Measurements from ENCODE around the gene OR52B4. TPM values are rescaled to one million over a fixed set of nuclear protein-coding genes. Genes with fewer than 3 reads are reported as not detected.
"Not testable (repeated sequence)": the region's sequence is repeated elsewhere in the genome, so short reads cannot be mapped to it uniquely, and the experiment has no call there.

Gene OR52B4
- total and polyA plus RNA-seq, 9 donors = not detected

DNA sequence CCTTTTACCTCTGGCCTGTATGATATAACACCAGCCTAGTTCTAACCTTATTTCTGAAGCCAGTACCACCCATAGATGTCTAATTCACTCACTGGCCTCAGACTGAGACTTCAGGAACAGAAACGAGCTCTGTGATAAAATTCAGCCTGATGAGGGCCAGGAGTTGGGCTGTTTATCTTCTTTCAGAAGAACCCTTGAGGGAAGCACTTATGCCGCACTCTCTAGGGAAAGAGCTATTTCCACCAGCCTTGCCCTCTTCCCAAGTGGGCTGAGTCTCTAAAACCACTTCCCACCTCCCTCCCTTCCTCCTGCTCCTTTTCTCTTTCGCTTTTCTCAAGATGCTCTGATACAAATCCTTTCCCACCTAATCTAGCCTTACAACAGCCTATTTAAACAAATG, 2.0 kb upstream of the OR52B4 start:
- 71% methylated on average over 1 of the region's 3 CpGs for WGBS (ENCODE audit: insufficient coverage)
- Histone ChIP-seq H3K27ac (ENCODE audit: low read length) (no peak overlapping the region), H3K27me3 (ENCODE audit: control insufficient read depth, insufficient read depth, low read length) (no peaks in the 10 kb centered on the region), H3K4me3 (ENCODE audit: low read length) (no peak overlapping the region), H3K36me3 (ENCODE audit: control insufficient read depth, insufficient read depth, low read length) (no peaks in the 10 kb centered on the region), H3K4me1 (ENCODE audit: control insufficient read depth, insufficient read depth, low read length) (no peaks in the 10 kb centered on the region), H3K9me3 (replicated peaks; ENCODE audit: control insufficient read depth, low read depth, low read length) (no peaks in the 10 kb centered on the region)
- no peak for DNase-seq

DNA sequence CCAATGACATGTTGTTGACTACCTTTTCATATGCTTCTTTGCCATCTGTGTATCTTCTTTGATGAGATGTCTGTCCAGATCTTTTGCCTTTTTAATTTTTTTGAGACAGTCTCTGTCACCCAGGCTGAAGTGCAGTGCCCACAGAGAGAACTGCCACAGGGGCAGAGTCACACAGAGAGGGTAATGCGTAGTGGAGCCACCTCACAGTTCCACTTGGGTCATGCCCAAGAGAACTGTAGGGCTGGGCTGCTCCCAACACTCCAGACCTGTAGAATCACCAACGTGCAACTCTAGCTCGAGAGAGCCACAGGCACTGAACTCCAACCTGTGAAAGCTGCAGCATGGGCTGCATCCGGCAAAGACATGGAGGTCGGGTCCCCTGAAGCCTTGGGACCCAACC, 20.0 kb downstream of the OR52B4 start:
- H3K27ac ChIP-seq (ENCODE audit: low read length); H3K9me3 ChIP-seq (replicated peaks; ENCODE audit: control insufficient read depth, low read depth, low read length); H3K4me3 ChIP-seq (ENCODE audit: low read length); H3K27me3 ChIP-seq (ENCODE audit: control insufficient read depth, insufficient read depth, low read length); H3K36me3 ChIP-seq (ENCODE audit: control insufficient read depth, insufficient read depth, low read length); DNase-seq; H3K4me1 ChIP-seq (ENCODE audit: control insufficient read depth, insufficient read depth, low read length): not testable (repeated sequence)
- WGBS (ENCODE audit: insufficient coverage) = no CpG with 5 or more reads among the region's 5 CpGs

DNA sequence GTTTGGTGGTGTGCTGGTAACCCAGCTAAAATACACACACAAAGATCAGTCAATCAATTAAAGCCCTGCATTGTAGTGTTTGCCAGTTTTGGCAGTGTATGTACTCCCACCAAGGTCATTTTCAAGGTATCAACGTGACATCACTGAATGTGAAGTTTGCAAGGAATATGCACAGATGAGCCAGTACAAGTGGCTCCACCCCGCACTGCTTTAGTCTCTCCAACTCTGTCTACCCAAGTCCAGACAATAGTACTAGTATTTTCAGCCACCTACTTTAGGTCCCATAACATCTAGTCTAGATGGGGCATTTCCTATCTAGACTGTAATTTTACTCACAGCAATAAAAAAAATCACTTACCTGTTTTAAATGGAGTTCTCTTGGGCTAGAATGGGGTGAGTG, 22.8 kb downstream of the OR52B4 start:
- no CpG with 5 or more reads among the region's 2 CpGs for WGBS (ENCODE audit: insufficient coverage)
- H3K27ac ChIP-seq (ENCODE audit: low read length); H3K36me3 ChIP-seq (ENCODE audit: control insufficient read depth, insufficient read depth, low read length); H3K4me3 ChIP-seq (ENCODE audit: low read length); H3K9me3 ChIP-seq (replicated peaks; ENCODE audit: control insufficient read depth, low read depth, low read length); H3K4me1 ChIP-seq (ENCODE audit: control insufficient read depth, insufficient read depth, low read length); DNase-seq; H3K27me3 ChIP-seq (ENCODE audit: control insufficient read depth, insufficient read depth, low read length): not testable (repeated sequence)

DNA sequence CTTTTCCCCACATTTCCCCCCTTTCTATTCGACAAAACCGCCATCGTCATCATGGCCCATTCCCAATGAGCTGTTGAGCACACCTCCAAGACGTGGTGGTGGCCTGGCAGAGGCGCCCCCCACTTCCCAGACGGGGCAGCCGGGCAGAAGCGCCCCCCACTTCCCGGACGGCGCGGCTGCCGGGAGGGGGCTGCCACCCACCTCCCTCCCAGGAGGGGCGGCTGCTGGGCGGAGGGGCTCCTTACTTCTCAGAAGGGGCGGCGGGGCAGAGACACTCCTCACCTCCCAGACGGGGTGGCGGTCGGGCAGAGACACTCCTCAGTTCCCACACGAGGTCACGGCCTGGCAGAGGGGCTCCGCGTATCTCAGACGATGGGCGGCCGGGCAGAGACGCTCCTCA, 33.8 kb downstream of the OR52B4 start:
- not testable (repeated sequence) for H3K4me1 ChIP-seq (ENCODE audit: control insufficient read depth, insufficient read depth, low read length); H3K4me3 ChIP-seq (ENCODE audit: low read length); H3K9me3 ChIP-seq (replicated peaks; ENCODE audit: control insufficient read depth, low read depth, low read length); H3K27ac ChIP-seq (ENCODE audit: low read length); H3K36me3 ChIP-seq (ENCODE audit: control insufficient read depth, insufficient read depth, low read length); H3K27me3 ChIP-seq (ENCODE audit: control insufficient read depth, insufficient read depth, low read length); DNase-seq
- no CpG with 5 or more reads among the region's 28 CpGs for WGBS (ENCODE audit: insufficient coverage)

Other genes starting within 250 kb of the OR52B4 start
- gene TRIM21, start 25.3 kb upstream of the OR52B4 start, total RNA-seq = 11.8 TPM
- 10 to 100 TPM in 3 of 8 donors, 1 to 10 TPM in 5; 6.4 to 12.7 (median 8.6) TPM for gene TRIM21, start 25.3 kb upstream of the OR52B4 start, polyA plus RNA-seq (ENCODE audit: insufficient read depth in 1 of 8, insufficient read length in 8 of 8, low replicate concordance in 1 of 8)
- not detected for gene OR52K2, start 80.9 kb upstream of the OR52B4 start, total RNA-seq
- not detected for gene OR52K2, start 80.9 kb upstream of the OR52B4 start, polyA plus RNA-seq (ENCODE audit: insufficient read depth in 1 of 8, insufficient read length in 8 of 8, low replicate concordance in 1 of 8)
- gene OR52K1, start 114.3 kb upstream of the OR52B4 start, total RNA-seq = not detected
- gene OR52K1, start 114.3 kb upstream of the OR52B4 start, polyA plus RNA-seq (ENCODE audit: insufficient read depth in 1 of 8, insufficient read length in 8 of 8, low replicate concordance in 1 of 8) = under 1 TPM; 0.02 to 0.31 (median 0.11) TPM
- gene OR52M1, start 176.8 kb upstream of the OR52B4 start, total RNA-seq = not detected
- not detected for gene OR52M1, start 176.8 kb upstream of the OR52B4 start, polyA plus RNA-seq (ENCODE audit: insufficient read depth in 1 of 8, insufficient read length in 8 of 8, low replicate concordance in 1 of 8)
- gene OR52I2, start 213.4 kb upstream of the OR52B4 start, total RNA-seq = not detected
- gene OR52I2, start 213.4 kb upstream of the OR52B4 start, polyA plus RNA-seq (ENCODE audit: insufficient read depth in 1 of 8, insufficient read length in 8 of 8, low replicate concordance in 1 of 8) = under 1 TPM in 1 of 8 donors, not detected in 7; 0.12 TPM
- not detected for gene OR52I1, start 225.7 kb upstream of the OR52B4 start, total RNA-seq
- under 1 TPM in 3 of 8 donors, not detected in 5; 0.06 to 0.16 (median 0.07) TPM for gene OR52I1, start 225.7 kb upstream of the OR52B4 start, polyA plus RNA-seq (ENCODE audit: insufficient read depth in 1 of 8, insufficient read length in 8 of 8, low replicate concordance in 1 of 8)
- gene TRIM68, start 239.8 kb upstream of the OR52B4 start, total RNA-seq = 8.0 TPM
- gene TRIM68, start 239.8 kb upstream of the OR52B4 start, polyA plus RNA-seq (ENCODE audit: insufficient read depth in 1 of 8, insufficient read length in 8 of 8, low replicate concordance in 1 of 8) = 10 to 100 TPM in 1 of 8 donors, 1 to 10 TPM in 7; 7.6 to 10.4 (median 8.4) TPM

Measured in muscle of leg (tissue), 11 donors.